ENCODE measurements around the gene INTS12.
A peak's percentile ranks its signal among the peaks of the same experiment; 100 is the strongest.

- TF ChIP-seq CTCF (conservative IDR thresholded peaks at IDR 0.05; ENCODE audit: low read depth in 2 of 2) = peak; percentile 37 to 56
- no peak for TF ChIP-seq EZH2 (IDR thresholded peaks at IDR 0.05; ENCODE audit: low read depth, unreplicated experiment)
- TF ChIP-seq REST (IDR thresholded peaks at IDR 0.05; ENCODE audit: unreplicated experiment) = no peak
- TF ChIP-seq POLR2AphosphoS5 (IDR thresholded peaks at IDR 0.05; ENCODE audit: low read depth) = no peak
- no peak for TF ChIP-seq ZNF331 (CRISPR knock-in tag; IDR thresholded peaks at IDR 0.05; ENCODE audit: low read depth)
- TF ChIP-seq JUNB (IDR thresholded peaks at IDR 0.05; ENCODE audit: unreplicated experiment) = no peak
- TF ChIP-seq EZH2phosphoT487 (IDR thresholded peaks at IDR 0.05; ENCODE audit: unreplicated experiment) = no peak
- TF ChIP-seq CREB1 (CRISPR knock-in tag; IDR thresholded peaks at IDR 0.05; ENCODE audit: low read depth) = no peak
- TF ChIP-seq STAT1 (IDR thresholded peaks at IDR 0.05; ENCODE audit: unreplicated experiment) = no peak
- TF ChIP-seq ZNF114 (CRISPR knock-in tag; IDR thresholded peaks at IDR 0.05) = no peak
- no peak for TF ChIP-seq ZNF462 (CRISPR knock-in tag; IDR thresholded peaks at IDR 0.05)
Observed at GRCh38 chr4:105666693-105667092, 41.8 kb downstream of the INTS12 start.

Data from GM23338 (cell line).